ENCODE measurements around the gene NKIRAS2. TPM values are rescaled to one million over a fixed set of nuclear protein-coding genes. Genes with fewer than 3 reads are reported as not detected.
A peak's percentile ranks its signal among the peaks of the same experiment; 100 is the strongest.

Gene NKIRAS2
- total RNA-seq, 1 experiment from 2014 or later: 38.0 TPM

GRCh38 chr17:42055027-42055426, 35.1 kb downstream of the NKIRAS2 start:
- DNase-seq (ENCODE audit: low read depth): no peak

- DNase-seq (ENCODE audit: low read depth): peak; percentile 69
Observed at GRCh38 chr17:42055496-42055895, 35.6 kb downstream of the NKIRAS2 start.

DNA sequence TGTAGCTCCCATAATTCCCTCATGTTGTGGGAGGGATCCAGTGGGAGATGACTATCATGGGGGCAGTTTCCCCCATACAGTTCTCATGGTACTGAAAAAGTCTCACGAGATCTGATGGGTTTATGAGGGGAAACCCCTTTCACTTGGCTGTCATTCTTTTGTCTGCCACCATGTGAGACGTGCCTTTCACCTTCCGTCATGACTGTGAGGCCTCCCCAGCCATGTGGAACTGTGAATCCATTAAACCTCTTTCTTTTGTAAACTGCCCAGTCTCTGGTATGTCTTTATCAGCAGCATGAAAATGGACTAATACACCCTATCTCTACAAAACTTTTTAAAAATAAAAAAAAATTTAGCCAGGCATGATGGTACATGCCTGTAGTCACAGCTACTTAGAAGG, 36.7 kb downstream of the NKIRAS2 start:
- no peak for DNase-seq (ENCODE audit: low read depth)

DNA sequence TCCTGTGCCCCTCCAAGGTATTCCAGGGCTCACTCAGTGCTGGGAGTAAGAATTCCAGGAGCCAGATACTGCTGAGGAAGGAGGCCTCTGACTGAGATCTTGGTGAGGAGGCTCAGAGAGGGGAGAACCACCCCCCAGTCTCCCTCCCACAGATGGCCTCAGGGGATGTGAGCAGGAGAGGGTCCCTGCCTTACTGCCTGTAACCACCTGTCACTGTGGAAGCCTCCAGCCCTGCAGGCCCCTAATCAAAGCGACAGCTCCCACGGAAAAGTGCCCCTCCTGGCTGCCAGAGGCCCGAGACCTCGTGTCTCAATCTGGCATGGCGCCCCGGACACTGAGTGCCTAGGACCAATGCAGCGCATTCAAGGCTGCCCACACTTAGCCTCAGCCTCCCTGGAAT, 38.2 kb downstream of the NKIRAS2 start:
- no peak for DNase-seq (ENCODE audit: low read depth)

DNA sequence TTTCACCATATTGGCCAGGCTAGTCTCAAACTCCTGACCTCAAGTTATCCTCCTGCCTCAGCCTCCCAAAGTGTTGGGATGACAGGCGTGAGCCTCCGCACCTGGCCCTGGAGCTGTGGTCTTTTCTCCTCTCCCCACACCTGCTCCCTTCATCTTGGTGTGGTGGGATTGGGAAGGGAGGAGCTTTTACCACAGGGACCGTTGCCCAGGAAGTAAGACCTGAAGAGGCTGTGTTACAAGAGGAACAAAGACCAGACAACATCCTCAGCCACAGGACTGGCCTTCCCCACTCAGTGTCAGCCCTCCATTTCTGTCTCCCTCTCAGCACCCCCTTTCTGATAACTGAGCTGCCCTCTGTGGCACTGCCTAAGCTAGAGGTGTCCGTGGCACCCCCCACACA, 39.9 kb downstream of the NKIRAS2 start:
- no peak for DNase-seq (ENCODE audit: low read depth)

GRCh38 chr17:42060231-42060630, 40.3 kb downstream of the NKIRAS2 start:
- DNase-seq (ENCODE audit: low read depth): no peak

- DNase-seq (ENCODE audit: low read depth): no peak
Observed at GRCh38 chr17:42061646-42062487, 42.0 kb downstream of the NKIRAS2 start.

DNA sequence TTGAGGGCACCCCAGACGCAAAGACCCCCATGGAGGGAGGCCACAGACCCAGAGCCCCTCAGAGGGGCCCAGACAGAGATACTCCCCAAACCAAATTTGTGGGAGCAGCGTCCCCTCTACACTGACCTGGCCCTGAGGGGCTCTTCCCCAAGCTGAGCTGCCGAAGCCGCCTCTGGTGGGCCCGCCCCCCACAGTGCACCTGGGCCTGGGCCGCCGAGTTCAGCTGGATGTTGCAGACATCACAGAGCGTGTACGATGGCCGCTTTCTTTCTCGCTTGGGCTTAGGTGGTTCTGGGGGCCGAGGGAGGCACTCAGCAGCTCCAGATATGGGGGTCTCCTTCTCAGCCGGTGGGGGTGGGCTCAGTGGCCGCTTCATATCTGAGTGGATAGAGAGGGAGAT, 42.8 kb downstream of the NKIRAS2 start:
- DNase-seq (ENCODE audit: low read depth): no peak

- peak; percentile 15 for DNase-seq (ENCODE audit: low read depth)
Observed at GRCh38 chr17:42065201-42065600, 45.3 kb downstream of the NKIRAS2 start.

DNA sequence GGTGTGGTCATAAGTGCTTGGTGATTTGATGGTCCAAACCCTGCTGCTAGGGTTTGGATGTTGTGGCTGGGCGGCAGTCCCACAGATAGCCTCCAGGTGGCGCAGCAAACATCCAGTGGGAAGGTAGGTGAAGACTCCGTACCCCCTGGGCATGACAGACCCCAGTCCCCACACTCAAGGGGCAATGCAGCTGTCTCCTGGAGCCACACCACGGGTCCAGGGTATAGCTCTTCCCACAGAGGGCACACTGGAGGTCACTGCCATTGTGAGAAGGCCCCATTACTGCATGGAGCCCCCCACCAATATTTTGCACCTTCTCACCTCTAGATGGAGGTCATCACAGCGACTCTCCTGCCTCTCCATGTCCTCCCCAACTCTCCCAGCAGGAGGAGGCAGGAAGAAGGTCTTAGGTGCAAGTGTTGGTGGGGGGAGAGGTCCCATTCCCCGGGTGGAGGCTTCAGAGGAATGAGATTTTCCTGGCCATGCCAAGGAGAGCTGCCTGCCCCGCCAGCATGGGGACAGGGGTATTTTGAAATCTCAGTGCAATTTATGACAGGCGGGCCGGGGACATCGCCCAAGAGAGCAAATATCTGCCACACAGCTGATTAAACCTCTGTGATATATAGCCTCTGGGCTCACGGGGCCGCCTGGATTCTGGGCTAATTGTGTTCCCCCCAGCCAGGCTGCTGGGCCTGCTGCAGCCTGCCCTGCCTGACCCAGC, 47.6 kb downstream of the NKIRAS2 start:
- peak; percentile 35 for DNase-seq (ENCODE audit: low read depth)

- no peak for DNase-seq (ENCODE audit: low read depth)
Observed at GRCh38 chr17:42068979-42069378, 49.1 kb downstream of the NKIRAS2 start.

DNA sequence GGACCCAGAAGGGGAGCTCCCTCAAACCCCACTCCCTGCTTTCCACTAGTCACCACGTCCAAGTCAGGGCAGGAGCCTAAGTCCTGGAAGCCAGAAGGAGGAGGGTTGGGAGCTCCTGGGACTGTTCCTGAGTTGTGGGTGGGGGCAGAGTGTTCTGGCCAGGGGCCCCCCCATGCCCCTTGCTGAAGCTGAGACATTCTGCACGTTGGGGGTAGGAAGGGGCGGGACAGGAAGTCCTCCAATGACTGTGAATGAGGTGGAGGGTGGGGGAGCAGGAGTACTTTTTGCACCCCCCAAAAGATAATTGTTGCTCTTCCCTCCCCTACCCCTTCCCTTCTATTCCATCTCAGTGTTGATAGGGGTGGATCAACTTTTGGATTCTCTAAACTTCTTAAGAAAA, 51.9 kb downstream of the NKIRAS2 start:
- no peak for DNase-seq (ENCODE audit: low read depth)

- no peak for DNase-seq (ENCODE audit: low read depth)
Observed at GRCh38 chr17:42072323-42073187, 52.7 kb downstream of the NKIRAS2 start.

Other genes starting within 250 kb of the NKIRAS2 start
- gene JUP, start 233.4 kb upstream of the NKIRAS2 start, total RNA-seq (2014; rRNA removed; shearing (Covaris generic)): 27.5 and 37.2 TPM in 2 replicates
- gene P3H4, start 208.1 kb upstream of the NKIRAS2 start, total RNA-seq (2014; rRNA removed; shearing (Covaris generic)): 36.0 and 40.6 TPM in 2 replicates
- 115 and 133 TPM in 2 replicates for gene FKBP10, start 207.1 kb upstream of the NKIRAS2 start, total RNA-seq (2014; rRNA removed; shearing (Covaris generic))
- 37.5 and 39.4 TPM in 2 replicates for gene NT5C3B, start 183.9 kb upstream of the NKIRAS2 start, total RNA-seq (2014; rRNA removed; shearing (Covaris generic))
- not detected in 2 replicates for gene KLHL10, start 182.3 kb upstream of the NKIRAS2 start, total RNA-seq (2014; rRNA removed; shearing (Covaris generic))
- 11.8 and 18.3 TPM in 2 replicates for gene KLHL11, start 154.7 kb upstream of the NKIRAS2 start, total RNA-seq (2014; rRNA removed; shearing (Covaris generic))
- gene ACLY, start 101.1 kb upstream of the NKIRAS2 start, total RNA-seq (2014; rRNA removed; shearing (Covaris generic)): 98.2 and 99.4 TPM in 2 replicates
- gene ODAD4, start 89.5 kb upstream of the NKIRAS2 start, total RNA-seq (2014; rRNA removed; shearing (Covaris generic)): 0.78 and 1.9 TPM in 2 replicates
- gene CNP, start 53.3 kb upstream of the NKIRAS2 start, total RNA-seq (2014; rRNA removed; shearing (Covaris generic)): 37.8 and 43.9 TPM in 2 replicates
- 63.1 and 65.7 TPM in 2 replicates for gene DNAJC7, start 2.7 kb upstream of the NKIRAS2 start, total RNA-seq (2014; rRNA removed; shearing (Covaris generic))
- 0.10 and 0.24 TPM in 2 replicates for gene C17orf113, start 30.5 kb downstream of the NKIRAS2 start, total RNA-seq (2014; rRNA removed; shearing (Covaris generic))
- gene ZNF385C, start 78.4 kb downstream of the NKIRAS2 start, total RNA-seq (2014; rRNA removed; shearing (Covaris generic)): not detected in 2 replicates
- 4.2 and 4.8 TPM in 2 replicates for gene DHX58, start 92.6 kb downstream of the NKIRAS2 start, total RNA-seq (2014; rRNA removed; shearing (Covaris generic))
- 6.3 and 11.7 TPM in 2 replicates for gene KAT2A, start 101.3 kb downstream of the NKIRAS2 start, total RNA-seq (2014; rRNA removed; shearing (Covaris generic))
- not detected in 2 replicates for gene HSPB9, start 102.7 kb downstream of the NKIRAS2 start, total RNA-seq (2014; rRNA removed; shearing (Covaris generic))
- gene RAB5C, start 134.9 kb downstream of the NKIRAS2 start, total RNA-seq (2014; rRNA removed; shearing (Covaris generic)): 95.0 and 130 TPM in 2 replicates
- 0.12 TPM in 1 of 2 replicates, not detected in the other for gene KCNH4, start 161.1 kb downstream of the NKIRAS2 start, total RNA-seq (2014; rRNA removed; shearing (Covaris generic))
- not detected in 2 replicates for gene HCRT, start 165.4 kb downstream of the NKIRAS2 start, total RNA-seq (2014; rRNA removed; shearing (Covaris generic))
- gene GHDC, start 174.4 kb downstream of the NKIRAS2 start, total RNA-seq (2014; rRNA removed; shearing (Covaris generic)): 7.9 and 10.5 TPM in 2 replicates